Smooth muscle cell of the brain vasculature (primary cell): ENCODE data around the gene GSKIP.

Source experiments
- DNase-seq: peaks from one replicate; pipeline ENCODE4 v3.0.0-alpha.2; 2012; ENCODE audit warnings: low read depth, low spot score

Gene GSKIP

DNA sequence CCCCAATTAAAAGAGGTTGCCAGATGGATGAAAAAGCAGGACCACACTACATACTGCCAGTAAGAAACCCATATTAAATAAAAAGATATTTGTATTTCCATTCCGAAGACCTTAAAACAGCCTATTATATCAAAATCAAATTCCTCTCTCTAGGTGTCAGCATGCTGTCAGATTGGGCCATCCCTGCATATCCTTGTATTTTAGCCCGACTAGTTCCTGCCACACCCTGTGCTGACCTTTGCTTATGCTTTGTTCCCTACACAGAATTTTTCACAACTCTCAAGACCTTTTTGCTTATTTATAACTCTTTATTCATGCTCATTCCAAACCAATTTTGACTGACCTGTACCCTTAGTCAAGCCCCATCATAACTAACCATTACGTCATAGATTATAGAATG, 12.8 kb downstream of the GSKIP start:
- no peak for DNase-seq

DNA sequence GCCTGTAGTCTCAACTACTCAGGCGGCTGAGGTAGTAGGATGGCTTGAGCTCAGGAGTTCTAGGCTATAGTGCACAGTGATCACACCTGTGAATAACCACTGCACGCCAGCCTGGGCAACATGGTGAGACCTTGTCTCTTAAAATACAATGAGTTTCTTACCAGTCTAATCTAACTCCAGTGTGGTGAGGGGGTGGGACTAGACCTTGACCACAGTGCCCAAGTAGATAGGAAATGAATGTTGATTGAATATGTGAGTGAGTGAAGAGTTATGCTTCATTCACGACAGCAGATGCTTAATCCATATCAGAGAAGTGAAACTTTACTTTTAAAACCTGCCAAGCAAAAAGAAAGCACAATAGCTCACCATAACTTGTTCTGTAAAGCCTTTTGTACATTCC, 17.4 kb downstream of the GSKIP start:
- DNase-seq: no peak

DNA sequence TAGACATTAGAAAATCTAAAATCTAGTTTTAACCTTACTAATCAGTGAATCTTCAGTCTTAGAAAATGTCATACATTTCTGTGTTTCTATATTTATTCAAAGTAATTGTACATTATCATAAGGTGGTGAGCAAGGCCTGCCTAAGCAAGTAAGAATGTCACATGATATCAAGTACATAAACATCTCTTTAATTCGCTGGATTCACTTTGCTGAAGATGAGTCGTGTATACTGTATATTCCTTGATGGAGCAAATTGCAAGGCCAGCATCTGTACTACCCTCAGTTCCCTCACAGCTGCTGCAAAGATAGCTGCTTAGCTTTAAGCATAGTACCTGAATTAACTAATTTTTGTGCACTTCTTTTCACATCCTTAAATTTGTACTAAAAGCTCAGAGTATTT, 20.1 kb downstream of the GSKIP start:
- DNase-seq: no peak

DNA sequence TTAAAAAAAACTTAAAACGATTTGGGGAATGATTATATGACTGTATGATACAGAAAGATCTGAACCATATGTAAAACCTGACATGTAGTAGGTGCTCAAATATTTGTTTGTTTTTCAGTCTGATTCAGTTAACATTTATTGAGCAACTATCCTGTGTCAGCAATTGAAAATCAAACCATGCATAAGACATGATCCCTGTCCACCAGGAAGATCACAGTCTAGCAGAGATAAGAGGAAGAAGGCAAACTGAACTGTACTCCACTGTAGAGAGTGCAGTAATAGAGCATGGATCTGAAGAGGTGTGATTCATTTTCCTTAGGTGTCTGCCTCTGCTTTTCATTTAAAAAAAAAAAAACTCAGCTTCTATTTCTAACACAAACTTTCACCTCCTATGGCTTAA, 20.7 kb downstream of the GSKIP start:
- no peak for DNase-seq

DNA sequence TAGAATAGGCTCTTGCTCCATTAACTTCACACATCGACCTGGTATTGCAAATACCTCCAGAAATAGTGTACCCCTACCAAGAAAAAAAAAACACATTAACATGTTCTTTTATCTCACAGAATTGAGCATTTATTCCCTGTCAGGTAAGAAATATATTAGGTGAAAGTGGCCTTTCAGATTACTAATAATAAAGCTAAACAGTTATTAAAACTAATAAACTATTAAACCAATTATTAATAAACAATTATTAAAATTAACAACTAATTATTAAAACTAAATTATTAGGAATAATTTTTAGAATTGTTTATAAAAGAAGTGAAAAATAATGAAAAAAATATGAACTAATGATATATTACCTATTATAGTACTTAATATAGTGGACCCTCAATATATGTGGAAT, 21.4 kb downstream of the GSKIP start:
- no peak for DNase-seq

DNA sequence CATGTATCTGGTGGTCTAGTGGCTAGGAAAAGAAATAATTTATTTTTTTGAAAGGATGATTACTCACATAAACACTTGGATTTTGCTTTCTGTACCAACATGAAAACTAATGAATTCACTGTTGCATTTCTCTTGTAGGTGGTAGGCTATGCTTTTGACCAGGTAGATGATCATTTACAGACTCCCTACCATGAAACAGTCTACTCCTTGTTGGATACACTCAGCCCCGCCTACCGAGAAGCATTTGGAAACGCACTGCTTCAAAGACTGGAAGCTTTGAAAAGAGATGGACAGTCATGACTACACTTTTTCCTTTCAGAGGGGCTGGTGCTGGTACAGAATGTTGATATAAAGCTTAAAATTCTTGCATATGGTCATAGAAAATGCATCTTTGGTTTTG, 22.1 kb downstream of the GSKIP start:
- DNase-seq: no peak

DNA sequence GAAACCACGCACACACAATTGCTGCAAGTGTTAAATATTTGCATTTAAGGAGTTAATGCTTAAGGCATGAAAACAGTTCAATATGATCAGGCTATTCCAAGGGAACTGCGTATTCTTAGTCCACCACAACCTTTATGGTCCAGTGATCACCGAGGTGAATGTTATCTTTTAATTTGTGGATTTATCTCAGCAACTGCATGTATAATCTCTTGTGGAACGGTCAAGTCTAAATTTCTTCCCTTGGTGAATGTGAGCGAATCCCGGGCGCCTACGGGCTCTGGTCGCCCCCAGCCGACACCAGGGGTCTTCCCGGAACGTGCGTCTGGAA, 27.6 kb downstream of the GSKIP start:
- no peak for DNase-seq

DNA sequence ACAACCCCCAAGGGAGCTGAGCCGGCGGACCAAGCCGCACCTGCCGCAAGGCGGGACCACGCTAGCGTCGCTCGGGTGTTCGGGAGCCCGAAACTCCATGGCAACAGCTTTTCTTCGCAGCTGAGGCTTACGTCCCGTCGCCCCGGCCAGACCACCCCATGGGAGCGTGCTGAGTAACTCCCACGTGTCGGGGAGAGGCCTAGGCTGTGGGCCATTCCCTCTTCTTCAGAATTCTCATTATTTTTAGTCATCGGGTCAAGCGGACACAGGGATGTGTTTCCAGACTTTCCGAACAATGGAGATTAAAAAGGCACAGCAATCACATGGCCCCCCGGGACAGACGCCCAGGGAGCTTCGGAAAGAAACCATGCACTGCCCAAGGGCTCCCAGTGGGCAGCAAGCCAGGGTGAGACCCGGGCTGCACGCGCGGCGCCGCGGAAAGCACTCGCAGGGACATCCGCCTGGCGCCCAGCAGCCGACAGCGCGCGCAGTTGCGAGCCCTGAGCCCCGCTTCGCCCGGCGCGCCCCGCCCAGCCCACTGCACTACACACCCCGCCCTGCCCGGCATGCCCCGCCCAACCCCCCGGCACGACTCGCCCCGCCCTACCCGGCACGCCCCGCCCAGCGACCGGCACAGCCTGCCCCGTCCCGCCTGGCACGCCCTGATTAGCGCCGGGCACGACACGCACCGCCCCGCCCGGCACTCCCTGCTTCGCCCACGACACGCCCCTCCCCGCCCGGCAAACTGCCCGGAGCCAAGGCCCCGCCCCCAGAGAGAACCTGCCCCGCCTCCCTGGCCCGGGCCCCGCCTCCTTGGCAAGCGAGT, 28.2 kb downstream of the GSKIP start:
- DNase-seq: peak; percentile 73

DNA sequence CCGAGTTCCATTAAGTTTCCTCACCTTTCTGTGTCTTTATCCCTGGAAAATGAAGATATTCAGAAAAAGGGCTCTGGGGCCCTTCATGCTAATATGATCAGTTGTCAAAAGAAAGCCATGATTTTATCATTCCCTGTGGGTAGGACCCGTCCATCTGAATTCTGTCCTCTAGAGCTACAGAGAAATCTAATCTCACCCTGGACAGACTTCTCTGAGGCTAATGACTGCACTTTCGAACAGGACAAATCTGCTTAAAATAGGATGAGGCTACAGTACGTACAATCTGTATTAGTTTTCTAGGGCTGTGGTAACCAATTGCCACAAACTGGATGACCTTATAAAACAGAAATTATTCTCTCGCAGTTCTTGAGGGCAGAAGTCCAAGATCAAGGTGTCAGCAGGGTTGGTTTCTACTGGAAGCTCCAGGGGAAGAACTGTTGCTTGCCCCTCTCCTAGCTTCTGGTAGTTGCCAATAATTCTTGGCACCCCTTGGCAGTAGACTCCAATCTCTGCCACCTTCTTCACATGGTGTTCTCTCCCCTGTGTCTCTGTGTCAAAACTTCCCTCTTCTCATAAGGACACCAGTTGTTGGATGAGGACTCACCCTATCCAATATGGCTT, 29.9 kb downstream of the GSKIP start:
- no peak for DNase-seq

DNA sequence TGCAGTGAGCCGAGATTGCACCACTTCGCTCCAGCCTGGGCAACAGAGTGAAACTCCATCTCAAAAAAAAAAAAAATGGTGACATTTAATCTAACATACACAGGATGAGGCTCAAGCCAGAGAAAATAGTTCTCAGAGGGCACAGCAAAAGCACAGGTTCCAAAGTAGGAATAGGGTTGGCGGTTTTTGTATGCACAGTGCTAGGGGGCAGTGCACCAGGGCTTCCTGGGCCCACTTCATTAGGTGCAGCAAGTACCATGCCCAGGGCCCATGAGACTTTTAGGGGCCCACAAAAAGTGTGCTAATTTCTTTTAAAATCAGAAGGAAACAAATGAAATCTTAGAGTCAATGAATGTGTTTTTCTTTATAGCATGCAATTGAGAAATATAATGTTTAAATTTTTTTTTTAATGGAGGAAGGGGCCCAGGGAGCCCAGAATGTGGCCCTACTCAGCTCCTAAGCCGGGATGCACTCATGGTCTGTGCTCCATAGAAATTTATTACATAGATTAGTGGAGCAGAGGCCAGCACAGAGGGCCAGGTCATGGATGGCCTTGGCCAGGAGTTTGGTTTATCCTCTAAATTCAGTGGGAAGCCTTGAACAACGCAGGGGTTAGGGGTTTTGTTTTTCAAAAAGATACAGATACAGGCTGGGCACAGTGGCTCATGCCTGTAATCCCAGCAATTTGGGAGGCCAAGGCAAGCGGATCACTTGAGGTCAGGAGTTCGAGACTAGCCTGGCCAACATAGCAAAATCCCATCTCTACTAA, 30.9 kb downstream of the GSKIP start:
- DNase-seq: no peak

DNA sequence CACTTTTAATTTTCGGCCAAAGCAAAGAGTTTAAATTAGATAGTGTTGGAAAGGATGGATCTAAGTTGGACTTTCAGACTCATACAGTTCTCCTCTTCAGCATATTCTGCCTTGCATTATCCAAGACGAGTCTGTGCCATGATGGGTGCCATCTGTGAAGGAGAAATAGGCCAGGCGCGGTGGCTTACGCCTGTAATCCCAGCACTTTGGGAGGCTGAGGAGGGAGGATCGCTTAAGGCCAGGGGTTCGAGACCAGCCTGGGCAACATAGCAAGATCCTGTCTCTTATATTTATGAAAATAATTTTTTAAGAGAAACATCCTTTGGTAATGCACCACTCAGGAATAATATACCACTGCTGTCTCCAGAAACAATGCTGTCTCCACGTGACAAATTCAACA, 35.1 kb downstream of the GSKIP start:
- no peak for DNase-seq

DNA sequence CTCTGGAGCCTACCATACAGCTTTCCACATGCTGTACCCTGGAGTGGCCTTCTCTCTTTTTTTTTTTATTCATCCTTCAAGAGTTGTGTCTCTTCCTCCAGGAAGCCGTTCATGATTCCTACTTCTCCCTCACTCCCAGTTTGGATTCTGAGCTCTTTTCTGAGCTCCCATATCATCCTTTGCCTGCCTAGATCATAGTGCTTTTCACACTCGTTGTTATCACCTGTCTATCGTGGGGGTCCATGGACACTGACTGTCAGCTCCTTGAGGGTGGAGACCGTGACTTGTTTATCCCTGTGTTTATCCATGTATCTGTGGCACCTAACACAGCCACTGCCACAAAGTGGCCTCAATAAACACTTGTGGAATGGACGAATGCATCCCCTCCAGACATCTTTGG, 35.6 kb downstream of the GSKIP start:
- DNase-seq: no peak

DNA sequence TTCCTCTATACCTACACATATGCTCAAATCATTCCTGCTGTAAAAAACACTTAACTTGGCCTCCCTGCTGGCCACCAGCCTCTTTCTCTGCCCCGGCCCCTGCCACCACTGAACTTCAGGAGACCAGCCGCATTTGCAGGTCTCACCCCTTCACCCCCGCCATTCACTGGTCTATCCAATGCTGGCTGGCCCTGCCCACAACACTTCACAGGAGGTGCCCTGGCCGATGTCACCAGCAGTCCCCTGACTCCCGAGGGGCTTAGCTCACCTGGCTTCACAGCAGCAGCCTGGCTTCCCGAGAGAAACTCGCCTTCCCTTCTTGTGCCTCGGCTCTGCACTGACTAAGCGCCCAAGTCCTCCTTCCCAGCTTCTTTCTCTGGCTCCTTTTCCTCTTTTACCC, 36.1 kb downstream of the GSKIP start:
- DNase-seq: no peak

DNA sequence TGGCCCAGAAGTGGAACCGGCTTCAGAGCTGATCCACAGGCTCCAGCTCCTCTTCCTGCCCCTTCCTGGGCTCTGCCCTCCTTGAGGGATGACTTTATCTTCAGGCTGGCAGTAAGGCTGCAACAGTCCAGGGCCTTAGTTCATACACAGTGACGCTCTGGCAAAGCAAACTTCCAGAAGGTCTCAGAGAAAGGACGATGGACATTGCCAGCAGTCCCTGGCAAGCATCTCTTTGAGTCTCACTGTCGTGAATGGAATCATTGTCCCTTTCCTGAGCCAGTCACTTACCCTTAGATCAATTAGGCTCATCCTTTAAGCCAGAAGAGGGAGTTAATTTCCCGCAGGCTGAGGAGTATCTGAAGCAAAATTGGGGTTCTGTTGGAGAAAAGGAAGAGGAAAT, 37.2 kb downstream of the GSKIP start:
- DNase-seq: no peak

DNA sequence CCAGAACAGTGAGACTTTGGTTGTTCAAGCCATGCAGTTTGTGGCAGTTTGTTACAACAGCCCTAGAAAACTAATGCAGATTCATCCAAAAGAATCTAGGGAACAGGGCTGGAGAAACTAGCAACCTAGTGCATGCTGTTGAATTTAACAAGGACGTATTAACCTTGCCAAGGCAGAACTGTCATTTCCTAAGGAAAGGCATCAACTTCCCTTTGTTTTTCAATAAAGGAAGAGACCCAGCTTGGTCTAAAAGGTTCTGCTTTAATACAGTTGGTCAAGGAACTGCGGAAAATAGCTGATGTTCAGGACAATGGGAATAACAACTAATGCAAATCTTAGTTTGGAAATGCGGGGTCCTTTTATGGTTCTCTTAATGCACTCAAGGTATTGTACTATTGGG, 40.1 kb downstream of the GSKIP start:
- no peak for DNase-seq

DNA sequence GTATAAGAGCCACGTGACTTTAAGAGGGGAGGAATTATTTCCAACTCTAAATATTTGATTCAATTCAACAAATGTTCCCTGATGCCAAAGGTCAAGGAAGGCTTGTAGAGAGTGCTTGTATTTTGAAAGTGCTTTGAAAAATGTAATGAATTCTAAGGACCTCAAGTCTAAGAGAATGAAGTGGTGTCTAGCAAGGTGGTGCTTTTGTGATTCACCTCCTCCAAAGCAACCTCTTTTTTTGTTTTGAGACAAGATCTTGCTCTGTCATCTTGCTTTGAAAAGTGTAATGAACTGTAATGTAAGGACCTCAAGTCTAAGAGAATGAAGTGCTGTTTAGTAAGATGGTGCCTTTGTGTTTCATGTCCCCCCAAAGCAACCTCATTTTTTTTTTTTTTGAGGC, 42.4 kb downstream of the GSKIP start:
- DNase-seq: no peak

DNA sequence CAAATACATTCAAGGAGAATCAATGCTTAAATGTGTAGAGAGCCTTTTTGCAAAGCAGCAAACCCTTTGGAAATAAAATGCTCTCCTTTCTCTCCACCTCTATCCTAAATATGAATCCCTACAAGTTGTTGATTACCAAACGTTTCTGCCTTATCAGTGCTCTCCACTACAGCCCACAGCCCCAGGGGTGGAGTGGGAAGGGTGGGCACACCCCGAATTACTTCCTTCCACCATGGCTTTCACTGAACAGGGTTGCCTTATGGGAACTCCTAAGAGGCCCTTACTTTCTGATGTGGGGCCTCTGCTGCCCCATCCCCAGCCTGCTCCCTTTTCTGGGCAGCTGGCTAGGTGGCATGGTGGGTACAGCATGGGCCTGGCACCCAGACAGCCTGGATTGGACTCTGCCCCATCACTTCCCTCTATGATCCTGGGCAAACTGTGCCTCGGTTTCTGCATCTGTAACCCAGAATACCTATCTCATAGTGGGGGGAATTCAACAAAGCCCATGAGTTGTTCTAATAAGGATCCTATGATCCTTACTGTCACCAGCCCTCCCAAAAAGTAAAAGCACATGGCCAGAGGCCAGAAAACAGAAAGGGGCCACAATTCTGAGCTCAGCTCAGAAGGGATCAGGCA, 44.7 kb downstream of the GSKIP start:
- DNase-seq: no peak

DNA sequence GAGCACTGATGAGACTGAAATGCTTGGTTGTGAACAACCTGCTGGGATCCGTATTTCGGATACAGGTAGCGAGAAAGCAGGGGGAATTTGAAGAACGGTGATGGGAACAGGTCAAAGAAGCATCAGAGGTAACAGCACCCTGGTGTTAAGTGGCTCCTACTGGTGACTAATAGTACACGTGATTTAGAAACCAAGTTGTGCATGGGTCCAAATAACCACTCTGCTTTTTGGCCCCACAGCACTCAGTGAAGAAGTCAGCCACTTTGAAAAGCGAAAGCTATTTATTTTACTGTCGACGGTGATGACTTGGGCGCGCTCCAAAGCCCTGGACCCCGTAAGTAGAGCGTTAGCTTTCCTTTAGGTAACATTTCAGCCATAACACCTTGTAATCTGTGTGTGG, 45.3 kb downstream of the GSKIP start:
- DNase-seq: no peak

DNA sequence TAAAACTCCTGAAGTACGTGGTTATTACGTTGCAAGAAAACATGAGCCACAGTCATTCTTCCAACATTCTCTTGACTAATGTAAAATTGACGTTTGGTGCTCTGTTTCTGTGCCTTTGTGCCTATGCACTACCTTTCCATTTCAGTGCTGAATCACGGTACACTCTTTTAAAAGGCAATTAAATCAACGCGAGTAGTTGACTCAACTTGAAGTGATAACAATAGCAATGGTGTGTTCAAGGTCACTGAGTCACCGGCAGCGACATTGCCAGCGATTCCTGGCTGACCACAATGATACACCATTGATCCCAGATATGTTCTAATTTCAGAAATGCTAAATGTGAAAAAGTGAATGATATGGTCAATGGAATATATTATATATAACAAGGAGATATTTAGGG, 46.4 kb downstream of the GSKIP start:
- DNase-seq: no peak

DNA sequence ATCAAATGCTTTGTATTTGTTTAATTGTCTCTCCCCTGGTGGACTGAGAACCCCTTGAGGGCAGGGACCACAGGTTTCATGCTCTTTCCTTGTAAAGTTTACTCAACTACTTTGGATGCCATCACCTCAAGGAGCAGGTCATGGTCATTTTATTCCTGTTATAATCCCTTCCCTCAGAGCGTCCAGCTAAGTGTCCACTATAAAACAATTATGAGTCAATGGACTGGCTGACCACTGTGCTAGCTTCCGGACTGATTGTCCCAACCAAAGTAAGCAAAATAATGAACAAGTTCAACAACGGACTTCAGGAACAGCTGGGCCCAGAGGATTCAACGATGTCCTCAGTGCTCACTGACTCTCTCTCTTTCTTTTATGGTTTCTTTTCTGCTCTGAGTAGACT, 46.8 kb downstream of the GSKIP start:
- no peak for DNase-seq

DNA sequence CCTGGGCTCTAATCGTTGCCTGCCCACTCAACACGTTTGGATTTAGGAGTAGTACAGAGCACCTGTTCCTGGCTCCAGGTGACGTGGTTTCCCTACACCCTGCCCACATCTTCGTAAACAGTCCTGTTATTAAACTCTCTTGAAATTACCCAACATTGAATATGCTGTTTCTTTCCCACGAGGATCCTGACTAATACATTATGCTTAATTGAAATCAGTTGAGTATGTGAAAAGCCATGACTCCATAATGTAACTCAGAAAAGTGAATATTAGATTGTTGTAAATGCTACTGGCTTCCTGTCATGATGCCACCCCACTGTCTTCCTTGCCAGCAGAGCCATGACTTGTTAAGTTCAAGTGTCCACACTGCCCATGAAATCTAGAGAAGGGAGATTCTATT, 50.2 kb downstream of the GSKIP start:
- DNase-seq: no peak

DNA sequence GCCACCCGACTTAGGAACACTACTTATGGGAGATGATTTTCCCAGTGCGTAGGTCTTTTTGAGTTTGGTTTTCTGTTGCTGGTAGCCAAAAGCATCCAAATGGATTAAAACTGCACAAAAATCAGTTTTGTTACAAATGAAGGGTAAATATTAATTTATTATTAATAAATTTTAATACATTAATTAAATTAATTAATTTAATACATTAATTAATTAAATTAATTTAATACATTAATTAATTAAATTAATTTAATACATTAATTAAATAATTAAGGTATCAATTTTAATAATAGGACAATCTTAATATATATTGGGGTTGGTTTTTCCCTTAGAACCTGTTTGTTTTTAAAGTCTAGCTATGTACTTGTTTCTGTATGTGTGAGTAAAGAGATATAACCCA, 52.2 kb downstream of the GSKIP start:
- no peak for DNase-seq

DNA sequence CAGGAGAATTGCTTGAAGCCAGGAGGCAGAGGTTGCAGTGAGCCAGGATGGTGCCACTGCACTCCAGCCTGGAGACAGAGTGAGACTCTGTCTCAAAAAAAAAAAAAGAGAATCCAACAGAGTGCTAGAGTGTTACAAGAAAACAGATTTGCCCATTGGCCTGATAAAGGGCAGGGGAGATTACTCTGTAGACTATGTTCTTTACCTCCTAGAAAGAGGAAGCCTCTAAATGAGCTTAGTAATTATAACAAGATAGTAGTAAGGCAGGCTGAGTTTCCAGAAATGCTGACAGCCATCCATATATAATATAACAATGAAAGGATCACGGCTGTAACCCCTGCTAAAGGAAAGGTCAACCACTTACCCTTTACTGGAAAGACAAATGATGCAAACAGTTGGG, 53.0 kb downstream of the GSKIP start:
- DNase-seq: no peak
